ENCODE data around the gene AVEN. TPM values are rescaled to one million over a fixed set of nuclear protein-coding genes. Genes with fewer than 3 reads are reported as not detected.
"Not testable (repeated sequence)": the region's sequence is repeated elsewhere in the genome, so short reads cannot be mapped to it uniquely, and the experiment has no call there.

AVEN gene
- total RNA-seq, 4 donors from 2014 or later = 6.3 to 17.3 (median 10.6) TPM

GRCh38 chr15:33823119-33823518 is 215.9 kb downstream of the AVEN start:
- no peak for DNase-seq
- Histone ChIP-seq H3K4me1 (no peaks in the 10 kb centered on the region), H3K36me3 (no peaks in the 10 kb centered on the region), H3K27me3 (no peaks in the 10 kb centered on the region), H3K4me3 (no peak overlapping the region), H3K27ac (no peak overlapping the region), H3K9me3 (no peaks in the 10 kb centered on the region)
- TF ChIP-seq POLR2A (IDR thresholded peaks at IDR 0.05) (no peak), CTCF (IDR thresholded peaks at IDR 0.05) (no peak)

GRCh38 chr15:33822479-33822878 is 216.5 kb downstream of the AVEN start:
- H3K4me1 ChIP-seq = no peaks in the 10 kb centered on the region
- DNase-seq = no peak
- no peaks in the 10 kb centered on the region for H3K9me3 ChIP-seq
- no peaks in the 10 kb centered on the region for H3K36me3 ChIP-seq
- H3K4me3 ChIP-seq = no peak overlapping the region
- H3K27me3 ChIP-seq = no peaks in the 10 kb centered on the region
- TF ChIP-seq POLR2A (IDR thresholded peaks at IDR 0.05) (no peak), CTCF (IDR thresholded peaks at IDR 0.05) (no peak)
- no peak overlapping the region for H3K27ac ChIP-seq

- H3K4me3 ChIP-seq, H3K27ac ChIP-seq, H3K27me3 ChIP-seq, H3K9me3 ChIP-seq, H3K4me1 ChIP-seq, H3K36me3 ChIP-seq, DNase-seq: not testable (repeated sequence)
These were observed 219.5 kb downstream of the AVEN start for GRCh38 chr15:33819499-33819898.

Other genes starting within 250 kb of the AVEN start
- gene CHRM5, start 70.7 kb downstream of the AVEN start, total RNA-seq = not detected
- 10 to 100 TPM in 3 of 4 donors, not detected in 1; 20.5 to 29.8 (median 29.2) TPM for gene EMC7, start 62.7 kb upstream of the AVEN start, total RNA-seq
- gene PGBD4, start 62.9 kb upstream of the AVEN start, total RNA-seq = 1 to 10 TPM in 3 of 4 donors, under 1 TPM in 1; 0.83 to 2.9 (median 1.8) TPM
- gene KATNBL1, start 170.9 kb upstream of the AVEN start, total RNA-seq = 10 to 100 TPM; 40.6 to 76.7 (median 50.1) TPM
- 100 to 1,000 TPM in 1 of 4 donors, 10 to 100 TPM in 3; 33.0 to 105 (median 64.0) TPM for gene EMC4, start 185.8 kb upstream of the AVEN start, total RNA-seq